ENCODE data around the gene HIF3A. TPM values are rescaled to one million over a fixed set of nuclear protein-coding genes. Genes with fewer than 3 reads are reported as not detected.
"Not testable (repeated sequence)": the region's sequence is repeated elsewhere in the genome, so short reads cannot be mapped to it uniquely, and the experiment has no call there.

Gene HIF3A
- total and polyA plus RNA-seq, 2 of the 8 experiments (the other 6 are each of a cell fraction or from before 2014, with no cell fraction given): 38.6 to 38.8 TPM

GRCh38 chr19:46256855-46257254 lies 40.0 kb upstream of the HIF3A start (continued):
- TF ChIP-seq SAP30 (IDR thresholded peaks at IDR 0.05; ENCODE audit: insufficient read depth, insufficient replicate concordance, low read length): no peak
- TF ChIP-seq CTBP2 (IDR thresholded peaks at IDR 0.05; ENCODE audit: borderline replicate concordance, insufficient read depth, insufficient read length, low read length): no peak
- TF ChIP-seq SUZ12 (IDR thresholded peaks at IDR 0.05; ENCODE audit: low read length): no peak

- not testable (repeated sequence) for FAIRE-seq
These were observed 35.3 kb upstream of the HIF3A start for GRCh38 chr19:46261501-46261900.

More at GRCh38 chr19:46261501-46261900, 35.3 kb upstream of the HIF3A start:
- H2BK20ac ChIP-seq (ENCODE audit: low read length); H3K9me3 ChIP-seq (ENCODE audit: insufficient read depth in 2 of 2, low read depth in 1 of 2, low read length in 1 of 2); POLR2A ChIA-PET (ENCODE audit: partially characterized antibody); H3K27me3 ChIP-seq (replicated peaks in 1 of 4; ENCODE audit: control insufficient read depth in 3 of 4, extremely low read depth in 1 of 4, insufficient read depth in 3 of 4, low read length in 3 of 4); H3K14ac ChIP-seq (ENCODE audit: insufficient read length); DNase-seq (ENCODE audit: low read depth in 1 of 2, low spot score in 2 of 2); H4K91ac ChIP-seq (replicated peaks; ENCODE audit: insufficient read length, low read length); H3K23me2 ChIP-seq (ENCODE audit: low read depth, low read length); H2BK15ac ChIP-seq (ENCODE audit: low read length); H2AK5ac ChIP-seq (ENCODE audit: low read depth, low read length); H3K79me2 ChIP-seq (ENCODE audit: control insufficient read depth in 1 of 2, insufficient read depth in 2 of 2, low read length in 2 of 2); H3K4me1 ChIP-seq (replicated peaks in 1 of 4; ENCODE audit: control insufficient read depth in 3 of 4, insufficient read depth in 4 of 4, low read length in 3 of 4); H3K9ac ChIP-seq (replicated peaks in 1 of 4; ENCODE audit: extremely low read depth in 1 of 4, low read depth in 3 of 4, low read length in 3 of 4); H3K4ac ChIP-seq (replicated peaks; ENCODE audit: insufficient read length, low read depth, low read length); H4K20me1 ChIP-seq (replicated peaks in 1 of 2; ENCODE audit: control insufficient read depth in 1 of 2, insufficient read depth in 2 of 2, low read length in 2 of 2); H3K23ac ChIP-seq (ENCODE audit: insufficient read length); H2BK120ac ChIP-seq (replicated peaks; ENCODE audit: low read depth, low read length); H3K79me1 ChIP-seq (ENCODE audit: low read depth, low read length); H4K8ac ChIP-seq (ENCODE audit: extremely low read depth, insufficient read depth, low read length); H3K18ac ChIP-seq (ENCODE audit: extremely low read depth, low read length); H3K4me2 ChIP-seq (ENCODE audit: insufficient read depth in 1 of 2, low read depth in 2 of 2, low read length in 2 of 2); H3K56ac ChIP-seq (replicated peaks; ENCODE audit: insufficient read length, low read depth, low read length); H3K4me3 ChIP-seq (ENCODE audit: extremely low read depth in 1 of 4, insufficient read depth in 2 of 4, low read depth in 3 of 4, low read length in 4 of 4); H2BK12ac ChIP-seq (ENCODE audit: low read depth, low read length); H2AFZ ChIP-seq (ENCODE audit: low read length); H2BK5ac ChIP-seq (ENCODE audit: low read depth, low read length); H3K36me3 ChIP-seq (ENCODE audit: control insufficient read depth in 2 of 4, insufficient read depth in 4 of 4, low read length in 3 of 4); H3K27ac ChIP-seq (ENCODE audit: low read depth, low read length); H4K5ac ChIP-seq (ENCODE audit: insufficient read length, low read depth, low read length): not testable (repeated sequence)
- WGBS, 2 experiments (ENCODE audit: extremely low coverage in 1 of 2, insufficient coverage in 1 of 2, insufficient read length in 1 of 2, insufficient replicate concordance in 2 of 2, low coverage in 1 of 2, low lambda C conversion rate in 2 of 2, missing lambda C conversion rate in 1 of 2): 77% methylated on average over 3 of the region's 7 CpGs; no CpG with 5 or more reads in 1 of the 2 experiments
- CTCF ChIA-PET (ENCODE audit: partially characterized antibody): interaction anchor here (0.8 to 18.7 kb wide), 7 partner anchors 8 to 233 kb away, joined by 3 to 365 read pairs (median 6); no protein-coding TSS in a partner anchor

Measured in H1 (cell line).